Spleen (tissue), 7 donors: ENCODE results near the gene CACNA1H.

Source experiments
- CTCF ChIP-seq, 11 experiments: fragments of 200-600 bp in 7 of 11; fragments of 450-650 bp in 4 of 11; sonication (generic) in 4 of 11; IDR thresholded peaks in 8 of 11; conservative IDR thresholded peaks in 3 of 11; 1 replicate in 7 of 11; 2 replicates in 4 of 11; pipeline versions ENCODE4 v1.4.0 to v1.8.0; 2016 to 2021; ENCODE audit warnings: antibody characterized with exemption in 11 of 11, inconsistent platforms in 4 of 11, mild to moderate bottlenecking in 1 of 11
- POLR2AphosphoS5 ChIP-seq, 3 donors: sonication (generic); formaldehyde crosslinking; IDR thresholded peaks; one replicate each; pipeline ENCODE4 v1.5.1; 2017; ENCODE audit warnings: antibody characterized with exemption in 3 of 3
- donor health status: DM: no; HTN: no; CAD: no; lungs with moderate emphysema.
- donor health status: DM: no; HTN: no; CAD: no.
- donor health status: DM: no; HTN: no; CAD: no.

- no peak for TF ChIP-seq CTCF (IDR thresholded peaks at IDR 0.05 in 8 of 11, conservative IDR thresholded peaks at IDR 0.05 in 3 of 11)
- TF ChIP-seq POLR2AphosphoS5 (IDR thresholded peaks at IDR 0.05) = no peak
Measured at GRCh38 chr16:1133271-1133670, 19.6 kb upstream of the CACNA1H start.
